HG03175 (cell line): Measurements from ENCODE around the gene CEACAM18.
"Not testable (repeated sequence)": the region's sequence is repeated elsewhere in the genome, so short reads cannot be mapped to it uniquely, and the experiment has no call there.

Experiments used
- ATAC-seq: cut with Tn5 transposase; IDR thresholded peaks from one replicate; pipeline ENCODE4 v1.9.1; 2021; ENCODE audit warnings: mild to moderate bottlenecking, moderate library complexity; ENCODE audit not compliant: unreplicated experiment

The CEACAM18 gene

DNA sequence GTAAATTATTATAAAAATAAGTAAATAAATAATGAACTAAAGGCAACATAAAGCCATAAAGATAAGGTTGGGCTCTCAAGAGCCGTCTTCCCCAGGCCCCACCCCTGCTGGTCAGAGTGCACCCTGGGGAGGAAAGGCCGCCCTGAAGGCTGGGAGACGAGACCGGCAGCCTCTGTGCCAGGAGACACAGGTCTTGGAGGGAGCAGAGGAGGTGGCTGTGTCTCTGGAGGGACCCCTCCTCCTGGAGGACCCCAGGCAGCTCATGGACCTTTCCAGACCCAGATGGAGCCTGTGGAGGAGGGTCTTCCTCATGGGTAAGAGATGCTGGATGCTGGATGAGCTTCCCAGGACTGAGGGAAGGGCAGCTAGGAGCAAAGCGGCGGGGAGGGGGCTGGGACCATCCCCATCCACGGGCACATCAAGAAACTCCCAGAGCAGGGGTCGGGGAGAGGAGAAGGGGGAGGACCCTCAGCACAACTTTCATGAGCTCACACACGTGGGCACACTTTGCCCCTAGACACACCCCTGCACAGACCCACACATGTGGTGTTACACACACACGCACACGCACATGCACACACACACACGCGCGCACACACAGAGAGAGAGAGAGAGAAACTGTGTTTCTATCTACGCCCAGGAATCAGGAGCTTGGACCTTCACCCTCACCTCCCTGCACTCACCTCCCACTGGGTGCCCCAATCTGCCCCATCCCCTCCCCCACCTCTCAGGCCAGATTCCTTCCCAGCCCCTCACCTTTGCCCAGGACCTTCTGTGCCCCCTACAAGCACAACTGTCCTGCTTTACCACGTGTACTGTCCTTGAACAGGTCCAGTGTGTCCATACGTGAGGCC is at the start of gene CEACAM18:
Gene CEACAM18, plus strand, starts transcription at position 159 of the 854 bp plus-strand sequence.
- ATAC-seq: no peak

DNA sequence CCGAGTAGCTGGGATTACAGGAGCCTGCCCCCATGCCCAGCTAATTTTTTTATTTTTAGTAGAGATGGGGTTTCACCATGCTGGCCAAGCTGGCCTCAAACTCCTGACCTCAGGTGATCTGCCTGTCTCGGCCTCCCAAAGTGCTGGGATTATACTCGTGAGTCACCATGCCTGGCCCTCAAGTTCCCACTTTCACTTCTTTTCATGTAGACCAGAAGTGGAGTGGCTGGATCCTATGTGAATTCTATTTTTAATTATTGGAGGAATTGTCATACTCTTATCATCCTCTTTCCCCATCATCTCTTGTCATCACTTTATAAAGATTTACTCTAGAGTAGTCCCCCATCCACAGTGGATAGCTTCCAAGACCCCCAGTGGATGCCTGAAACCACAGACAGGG is 48.1 kb upstream of the CEACAM18 start:
- no peak for ATAC-seq

DNA sequence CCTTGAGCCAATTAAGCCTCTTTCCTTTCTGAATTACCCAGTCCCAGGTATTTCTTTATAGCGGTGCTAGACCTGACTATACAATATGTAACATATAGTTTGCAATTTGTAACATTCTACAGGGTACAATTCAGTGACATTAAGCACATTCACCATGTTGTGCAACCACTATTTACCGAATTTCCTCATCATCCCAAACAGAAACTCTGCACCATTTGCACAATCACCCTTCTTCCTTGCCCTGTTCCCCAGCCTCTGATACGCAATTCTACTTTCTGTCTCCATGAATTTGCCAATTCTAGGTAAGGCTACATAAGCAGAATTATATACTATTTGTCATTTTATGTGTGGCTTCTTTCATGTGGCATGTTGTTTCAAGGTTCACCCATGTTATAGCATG is 47.2 kb upstream of the CEACAM18 start:
- no peak for ATAC-seq

DNA sequence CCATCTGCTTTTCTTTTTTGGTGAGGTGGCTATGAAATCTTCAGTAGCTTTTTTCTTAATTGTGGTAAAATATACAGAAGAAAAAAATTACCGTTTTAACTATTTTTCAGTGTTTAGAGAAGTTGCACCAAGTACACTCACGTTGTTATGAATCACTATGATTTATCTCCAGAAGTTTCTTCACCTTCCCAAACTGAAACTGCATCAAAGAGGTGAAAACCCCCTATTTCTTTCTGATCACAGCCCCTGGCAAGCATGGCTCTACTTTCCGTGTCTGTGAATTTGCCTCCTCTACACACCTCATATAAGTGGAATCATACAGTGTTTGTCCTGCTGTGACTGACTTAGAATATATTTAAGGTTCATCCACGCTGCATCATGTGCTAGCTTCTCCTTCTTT is 45.3 kb upstream of the CEACAM18 start:
- ATAC-seq: no peak

DNA sequence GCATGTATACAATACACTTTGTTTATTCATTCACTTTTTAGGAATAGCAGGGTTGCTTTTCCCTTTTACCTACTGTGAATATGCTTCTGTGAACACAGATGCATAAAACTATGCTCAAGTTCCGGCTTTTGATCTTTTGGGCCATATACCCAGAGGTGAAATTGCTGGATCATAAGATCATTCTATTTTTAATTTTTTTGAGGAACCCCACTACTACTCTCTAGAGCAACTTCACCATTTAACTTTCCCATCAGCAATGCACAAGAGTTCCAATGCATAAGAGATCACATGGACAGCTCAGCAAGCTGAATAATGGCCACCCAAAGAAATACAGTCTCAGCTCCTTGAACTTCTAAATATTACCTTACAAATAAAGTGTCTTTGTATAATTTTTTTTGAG is 43.9 kb upstream of the CEACAM18 start:
- no peak for ATAC-seq

DNA sequence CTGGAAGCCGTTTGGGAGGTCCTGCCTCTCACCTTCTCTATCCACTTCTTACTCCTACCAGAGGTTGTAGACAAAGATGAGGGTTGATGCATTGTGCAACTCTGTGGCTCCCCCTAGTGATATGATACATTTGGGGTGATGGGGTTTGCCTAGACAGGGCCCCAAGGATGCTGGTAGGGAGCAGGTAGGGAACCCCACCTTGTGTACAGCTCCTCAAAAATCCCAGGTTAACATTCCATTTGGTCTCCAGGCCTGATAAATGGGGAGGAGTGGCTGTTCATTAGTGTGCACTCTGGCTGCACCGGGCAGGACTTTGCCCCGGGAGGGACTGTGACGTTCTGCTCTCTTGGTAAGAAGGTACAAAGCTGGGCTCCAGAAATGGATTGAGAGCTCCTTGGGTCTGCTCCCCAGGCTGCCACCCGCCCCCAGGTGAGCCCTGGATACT is 39.3 kb upstream of the CEACAM18 start:
- no peak for ATAC-seq

DNA sequence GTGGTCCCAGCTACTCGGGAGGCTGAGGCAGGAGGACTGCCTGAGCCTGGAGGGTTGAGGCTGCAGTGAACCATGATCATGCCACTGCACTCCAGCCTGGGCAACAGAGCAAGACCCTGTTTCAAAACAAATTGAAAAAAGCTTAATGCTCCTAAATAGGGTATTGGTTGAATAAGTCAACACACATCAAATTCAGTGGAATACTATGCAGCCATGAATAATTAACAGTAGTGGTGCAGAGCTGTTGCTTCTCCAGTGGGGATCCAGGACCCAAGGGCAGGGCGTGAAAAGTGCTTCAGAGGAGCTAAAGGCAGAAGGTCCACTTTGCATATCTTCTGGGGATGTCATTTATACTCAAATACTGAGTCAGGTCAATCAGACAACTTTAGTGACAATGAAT is 38.3 kb upstream of the CEACAM18 start:
- no peak for ATAC-seq

DNA sequence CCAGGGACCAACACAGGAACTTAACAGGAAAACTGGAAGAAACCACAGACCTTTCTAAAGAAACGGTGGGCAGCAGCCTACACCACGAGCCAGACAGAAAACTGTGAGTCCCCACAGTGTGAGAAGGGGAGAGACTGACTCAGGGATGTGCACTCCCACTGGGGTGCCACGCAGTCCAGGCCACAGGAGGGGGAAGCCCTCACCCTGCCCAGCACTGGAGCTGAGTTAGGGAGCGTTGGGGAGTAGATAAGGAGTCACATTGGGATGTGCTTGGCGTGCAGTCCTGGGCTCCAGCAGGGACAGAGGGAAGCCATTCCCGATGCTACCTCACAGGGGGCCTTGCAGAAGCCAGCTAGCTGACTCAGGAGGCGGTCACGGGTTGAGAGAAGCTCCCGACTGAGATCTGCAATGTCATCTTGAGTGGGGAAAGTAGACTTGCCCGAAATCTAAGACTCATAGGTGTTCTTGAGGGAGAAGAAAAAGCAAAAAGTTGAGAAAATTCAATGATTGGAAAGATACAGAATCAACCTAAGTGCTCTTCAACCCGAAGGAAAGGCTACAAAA is 37.4 kb upstream of the CEACAM18 start:
- no peak for ATAC-seq

DNA sequence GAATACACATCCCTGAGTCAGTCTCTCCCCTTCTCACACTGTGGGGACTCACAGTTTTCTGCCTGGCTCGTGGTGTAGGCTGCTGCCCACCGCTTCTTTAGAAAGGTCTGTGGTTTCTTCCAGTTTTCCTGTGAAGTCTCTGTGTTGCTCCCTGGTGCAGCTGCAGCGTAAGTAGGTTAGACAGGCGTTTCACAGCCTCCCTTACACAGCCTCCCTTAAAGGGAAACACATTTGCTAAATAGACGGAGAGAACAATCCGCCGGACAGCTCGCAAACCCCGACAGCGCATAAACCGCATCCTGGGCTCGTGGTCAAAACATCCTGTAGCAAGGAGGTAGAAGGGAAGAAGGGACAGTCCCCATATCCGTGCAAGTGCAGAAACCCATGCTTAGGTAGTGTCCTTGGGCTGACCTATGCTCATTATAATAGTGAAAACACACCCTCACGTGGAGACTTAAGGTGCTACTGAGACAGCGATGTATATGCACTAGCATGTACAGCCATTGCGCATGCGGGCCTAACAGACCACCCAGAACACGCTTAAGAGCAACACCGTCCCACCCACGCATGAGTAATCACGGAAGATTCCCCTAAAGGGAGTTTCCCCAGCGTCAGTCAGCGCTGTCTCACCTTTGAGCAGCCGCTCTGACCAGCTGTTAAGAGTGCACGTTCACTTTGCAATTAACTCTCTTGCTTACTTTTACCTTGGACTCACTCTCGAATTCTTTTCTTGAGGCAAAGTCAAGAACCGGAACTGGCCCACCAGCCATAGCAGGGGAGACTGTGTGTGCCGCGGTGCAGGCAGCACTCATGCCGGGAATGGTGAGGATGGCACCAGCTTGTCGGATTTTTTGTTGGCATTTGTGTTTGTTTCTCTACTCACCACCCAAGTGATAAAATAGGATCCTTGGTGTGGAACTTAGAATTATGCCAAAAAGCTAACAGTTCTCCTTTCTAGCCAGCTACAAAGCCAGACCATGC is 36.6 kb upstream of the CEACAM18 start:
- ATAC-seq: peak; percentile 96

DNA sequence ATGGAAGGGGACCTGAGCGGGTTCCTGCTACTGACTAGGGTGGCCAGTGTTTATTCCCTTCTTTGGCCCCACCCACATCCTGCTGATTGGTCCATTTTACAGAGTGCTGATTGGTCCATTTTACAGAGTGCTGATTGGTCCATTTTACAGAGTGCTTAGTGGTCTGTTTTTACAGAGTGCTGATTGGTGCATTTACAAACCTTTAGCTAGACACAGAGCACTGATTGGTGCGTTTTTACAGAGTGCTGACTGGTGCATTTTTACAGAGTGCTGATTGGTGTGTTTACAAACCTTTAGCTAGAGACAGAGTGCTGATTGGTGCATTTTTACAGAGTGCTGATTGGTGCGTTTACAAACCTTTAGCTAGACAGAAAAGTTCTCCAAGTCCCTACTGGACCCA is 30.8 kb upstream of the CEACAM18 start:
- not testable (repeated sequence) for ATAC-seq

DNA sequence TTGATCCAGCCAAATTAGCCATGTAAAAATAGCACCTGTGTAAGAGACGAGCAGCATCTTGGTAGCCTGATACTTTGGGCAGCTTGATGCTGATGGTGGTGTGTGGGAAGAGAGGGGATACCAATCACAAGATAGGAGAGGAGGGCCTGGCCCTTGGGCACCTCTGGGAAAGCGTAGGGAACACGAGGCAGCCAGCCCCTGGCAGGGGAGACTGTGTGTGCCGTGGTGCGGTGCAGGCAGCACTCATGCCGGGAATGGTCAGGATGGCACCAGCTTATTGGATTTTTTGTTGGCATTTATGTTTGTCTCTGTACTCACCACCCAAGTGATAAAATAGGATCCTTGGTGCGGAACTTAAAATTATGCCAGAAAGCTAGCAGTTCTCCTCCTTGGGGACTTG is 30.3 kb upstream of the CEACAM18 start:
- ATAC-seq: no peak

DNA sequence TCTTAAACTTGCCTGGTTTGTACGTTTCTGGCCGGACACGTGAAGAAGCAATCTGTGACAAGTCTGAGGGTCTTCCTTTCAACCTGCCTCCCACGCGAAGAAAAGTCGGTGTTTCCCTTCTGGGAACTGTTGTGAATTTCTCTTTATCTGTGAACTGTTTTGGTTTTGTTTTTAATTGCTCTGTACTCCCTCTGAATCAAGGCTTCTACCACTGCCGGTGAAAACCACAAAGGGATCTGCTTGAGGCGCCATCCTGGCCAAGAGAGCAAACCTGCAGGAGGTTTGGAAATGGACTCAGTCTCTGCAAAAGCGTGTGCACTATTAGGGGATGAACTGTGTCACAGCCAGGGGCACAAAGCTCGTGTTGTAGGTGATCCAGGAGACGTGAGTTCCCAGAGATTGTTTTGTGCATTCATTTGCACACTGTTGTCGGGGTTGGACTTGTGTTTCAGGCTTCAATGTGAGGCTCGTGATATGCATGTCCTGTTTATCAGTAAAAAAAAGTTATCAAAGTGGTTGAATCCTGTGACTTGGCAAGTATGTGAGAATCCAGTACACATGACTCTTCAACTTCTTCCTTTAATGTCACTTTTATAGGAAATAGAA is 29.8 kb upstream of the CEACAM18 start:
- no peak for ATAC-seq

DNA sequence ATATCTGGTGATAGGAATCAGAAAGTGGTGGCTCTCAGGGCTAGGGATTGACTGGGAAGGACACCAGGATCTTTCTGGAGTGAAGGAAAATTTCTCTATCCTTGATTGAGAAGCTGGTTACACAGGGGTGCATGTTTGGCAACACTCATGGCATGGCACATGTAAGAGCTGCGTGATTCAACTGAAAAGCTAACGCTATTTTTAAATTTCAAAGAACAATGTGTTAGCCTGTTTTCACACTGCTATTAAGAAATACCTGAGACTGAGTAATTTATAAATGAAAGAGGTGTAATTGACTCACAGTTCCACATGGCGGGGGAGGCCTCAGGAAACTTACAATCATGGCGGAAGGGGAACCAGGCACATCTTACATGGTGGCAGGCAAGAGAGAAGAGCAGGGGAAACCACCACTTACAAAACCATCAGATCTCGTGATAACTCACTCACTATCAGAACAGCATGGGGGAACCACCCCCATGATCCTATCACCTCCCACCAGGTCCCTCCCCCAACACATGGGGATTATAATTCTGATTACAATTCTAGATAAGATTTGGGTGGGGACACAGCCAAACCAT is 27.5 kb upstream of the CEACAM18 start:
- ATAC-seq: no peak

DNA sequence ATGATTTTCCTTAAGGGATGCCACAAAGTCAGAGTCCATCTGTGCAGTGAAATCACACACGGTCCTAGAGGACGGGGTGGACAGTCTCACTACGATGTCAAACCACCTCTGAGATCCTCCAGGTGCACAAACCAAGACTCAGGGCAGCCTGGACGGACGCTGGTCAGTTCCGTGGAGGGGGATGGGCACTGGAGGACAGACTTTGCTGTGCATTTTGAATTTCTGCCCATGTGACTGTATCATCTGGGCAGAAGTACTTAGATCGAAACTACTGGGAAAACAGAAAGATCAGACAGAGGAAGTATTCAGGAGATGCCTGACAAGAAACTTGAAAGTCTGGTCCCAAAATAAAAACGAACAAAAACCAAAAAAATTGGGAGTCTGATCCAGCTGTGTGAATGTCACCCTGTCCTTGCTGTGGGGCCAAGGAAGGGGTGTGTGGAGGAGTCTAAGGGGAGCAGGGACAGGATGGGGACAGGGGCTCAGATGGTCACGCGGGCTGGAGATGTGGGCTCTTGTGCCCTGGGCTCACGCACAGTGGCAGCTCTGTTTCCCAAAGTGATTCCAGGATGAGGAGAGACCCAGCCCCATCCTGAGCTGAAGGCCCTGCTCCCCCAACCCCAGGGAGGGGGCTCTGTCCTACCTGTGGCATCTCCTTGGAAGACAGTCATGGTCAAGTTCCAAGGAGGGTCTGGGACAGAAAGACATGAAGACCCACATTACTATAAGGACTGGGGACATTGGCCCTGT is 21.6 kb upstream of the CEACAM18 start:
- no peak for ATAC-seq

DNA sequence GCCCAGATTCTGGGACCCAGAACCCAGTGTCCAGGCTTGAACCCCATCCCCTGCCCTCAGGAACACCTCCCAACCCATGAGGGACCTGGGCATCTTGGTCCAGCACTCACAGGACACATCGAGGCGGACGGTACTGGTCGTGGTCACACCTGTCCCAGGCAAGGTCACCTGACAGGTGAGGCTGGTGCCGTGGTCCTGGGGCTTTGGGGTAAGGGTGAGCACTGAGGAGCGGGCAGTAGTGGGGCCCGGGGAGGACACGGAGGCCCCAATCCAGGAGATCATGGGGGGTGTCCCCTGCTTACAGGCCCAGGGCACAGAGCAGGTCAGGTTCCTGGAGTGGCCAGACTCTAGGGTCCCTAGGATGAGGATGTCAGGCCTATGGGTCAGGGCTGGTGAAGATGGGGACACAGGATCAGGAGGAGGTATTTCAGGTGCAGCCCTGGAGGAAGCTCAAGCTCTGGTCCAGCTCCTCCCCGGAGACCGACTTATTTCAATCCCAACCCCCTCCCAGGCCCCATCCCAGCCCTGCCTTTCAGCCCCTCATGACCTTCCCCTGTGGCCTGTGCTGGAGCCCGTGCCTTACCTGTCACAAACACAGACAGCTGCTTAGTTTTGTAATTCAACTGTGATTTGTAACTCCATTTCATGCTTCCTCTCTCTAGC is 20.9 kb upstream of the CEACAM18 start:
- no peak for ATAC-seq

DNA sequence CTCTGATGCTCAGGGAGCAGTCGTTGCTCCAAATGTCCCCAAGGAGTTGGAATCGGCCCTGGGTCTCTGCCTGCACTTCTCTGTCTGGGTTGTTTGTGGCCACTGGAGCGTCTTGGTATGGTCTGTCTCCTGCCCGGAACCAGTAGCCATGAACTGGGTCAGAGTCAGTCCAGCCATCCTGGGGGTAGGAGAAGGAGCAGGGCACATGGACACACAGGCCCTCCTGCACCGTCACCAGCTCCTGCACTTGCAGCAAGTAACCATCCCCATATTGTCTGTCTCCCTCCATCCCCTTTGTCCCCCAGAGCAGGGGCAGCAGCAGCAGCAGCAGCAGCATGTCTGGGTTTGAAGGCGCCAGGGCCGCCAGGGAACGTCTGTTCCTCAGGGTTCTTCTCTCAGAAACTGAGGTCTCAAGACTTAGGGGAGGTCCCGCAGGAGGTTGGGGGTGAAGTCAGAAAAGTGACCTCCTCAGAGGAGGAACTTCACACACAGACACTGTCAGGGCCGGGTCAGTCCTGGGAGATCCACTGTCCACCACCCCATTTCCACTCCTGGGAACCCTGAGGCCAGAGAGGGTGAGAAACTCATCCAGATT is 20.2 kb upstream of the CEACAM18 start, which contains the start of gene SIGLEC8:
Gene SIGLEC8, minus strand, starts transcription at position 404 of the 595 bp plus-strand sequence. Its CDS starts 67 bp downstream, at position 337.
- no peak for ATAC-seq

DNA sequence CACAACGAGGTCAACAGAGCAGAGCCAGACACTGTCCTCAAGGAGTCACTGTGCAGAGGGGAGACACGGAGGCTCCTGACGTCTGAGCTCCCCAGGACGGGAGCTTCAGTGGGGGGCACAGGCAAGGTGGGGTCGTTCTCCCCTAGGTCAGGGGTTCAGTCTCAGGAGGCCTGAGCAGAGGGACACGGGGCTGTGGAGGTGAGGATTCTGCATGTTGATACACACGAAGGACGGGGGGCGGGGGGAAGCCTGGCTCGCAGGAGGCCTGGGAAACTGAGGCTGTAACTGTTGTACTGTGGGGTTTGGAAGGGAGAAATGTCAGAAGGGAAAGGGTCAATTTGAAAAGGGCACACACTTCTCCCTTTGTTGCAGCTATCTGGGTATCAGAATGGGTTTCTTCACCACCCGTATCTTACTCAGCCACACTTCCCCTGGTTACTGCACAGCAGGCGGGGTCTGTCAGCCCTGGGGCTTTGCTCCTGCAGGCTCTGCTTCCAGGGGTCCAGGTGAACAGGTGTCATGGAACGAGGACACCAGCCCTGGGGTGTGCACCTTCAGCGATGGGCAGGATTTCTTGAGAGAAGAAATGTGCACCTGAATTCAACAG is 19.3 kb upstream of the CEACAM18 start:
- ATAC-seq: no peak
